ENCODE results near the gene PTPRN2. TPM values are rescaled to one million over a fixed set of nuclear protein-coding genes. Genes with fewer than 3 reads are reported as not detected.

The PTPRN2 gene
- total and polyA plus RNA-seq, 2 of the 13 experiments (the other 11 are each of a cell fraction or from before 2014, with no cell fraction given) = 2.5 to 24.2 TPM

GRCh38 chr7:158357106-158357897, 230.3 kb downstream of the PTPRN2 start:
- CTCF ChIA-PET (ENCODE audit: low intra/inter-chr PET ratio, low total read pairs) = no interaction called here
- in situ Hi-C loops (cut with HindIII; ENCODE audit: extremely low pct_ligation_motif_present, low pct_unique_long_range_greater_than_20kb) (loop anchor here (25.0 kb wide), 1 partner anchor 295 kb away; no protein-coding TSS in a partner anchor), intact Hi-C loops (cut with micrococcal nuclease; ENCODE audit: unreplicated experiment) (no loop called here)
- H4K20me1 ChIP-seq (ENCODE audit: insufficient read depth, low read length) = peaks cover 77% of the 10 kb centered on the region
- no peak overlapping the region for H3K4me3 ChIP-seq (replicated peaks in 1 of 3; ENCODE audit: insufficient read depth in 1 of 3, low read depth in 2 of 3, low read length in 3 of 3)
- H3K36me3 ChIP-seq (replicated peaks in 1 of 2; ENCODE audit: control insufficient read depth in 1 of 2, insufficient read depth in 2 of 2, low read length in 2 of 2) = no peaks in the 10 kb centered on the region
- no peak for DNase-seq (ENCODE audit: low spot score)
- BruUV-seq (replicated peaks) = no TSS peak
- H3K4me1 ChIP-seq (ENCODE audit: insufficient read depth, low read length) = no peaks in the 10 kb centered on the region
- no peak overlapping the region for H3K9ac ChIP-seq (ENCODE audit: insufficient read depth, low read depth, low read length)
- no peak overlapping the region for H3K4me2 ChIP-seq (ENCODE audit: low read depth, low read length)
- ATAC-seq = no peak; the same call in 2 of the 3 replicates
- H3K9me3 ChIP-seq (ENCODE audit: low read length) = no peaks in the 10 kb centered on the region; the same call in 1 of the 2 replicates
- WGBS (ENCODE audit: low lambda C conversion rate) = 88% methylated on average over 11 of the region's 30 CpGs
- no peak for FAIRE-seq
- H3K27ac ChIP-seq (ENCODE audit: extremely low read length, insufficient read depth, low read length) = no peak overlapping the region
- no peak overlapping the region for H2AFZ ChIP-seq (ENCODE audit: low read length)
- no peaks in the 10 kb centered on the region for H3K79me2 ChIP-seq (ENCODE audit: insufficient read depth, low read length)
- POLR2A ChIA-PET = no interaction called here
- no peaks in the 10 kb centered on the region; a peak in 1 of 5 replicates for H3K27me3 ChIP-seq (ENCODE audit: control insufficient read depth in 1 of 2, insufficient read depth in 2 of 2, low read length in 2 of 2)
- TF ChIP-seq ZFP62 (CRISPR knock-in tag; IDR thresholded peaks at IDR 0.05) = no peak
- no peak for TF ChIP-seq TEAD3 (CRISPR knock-in tag; optimal IDR thresholded peaks at IDR 0.05; ENCODE audit: borderline replicate concordance)
- no peak for TF ChIP-seq NFE2L1 (CRISPR knock-in tag; IDR thresholded peaks at IDR 0.05; ENCODE audit: borderline replicate concordance)
- TF ChIP-seq, protein P1, sequence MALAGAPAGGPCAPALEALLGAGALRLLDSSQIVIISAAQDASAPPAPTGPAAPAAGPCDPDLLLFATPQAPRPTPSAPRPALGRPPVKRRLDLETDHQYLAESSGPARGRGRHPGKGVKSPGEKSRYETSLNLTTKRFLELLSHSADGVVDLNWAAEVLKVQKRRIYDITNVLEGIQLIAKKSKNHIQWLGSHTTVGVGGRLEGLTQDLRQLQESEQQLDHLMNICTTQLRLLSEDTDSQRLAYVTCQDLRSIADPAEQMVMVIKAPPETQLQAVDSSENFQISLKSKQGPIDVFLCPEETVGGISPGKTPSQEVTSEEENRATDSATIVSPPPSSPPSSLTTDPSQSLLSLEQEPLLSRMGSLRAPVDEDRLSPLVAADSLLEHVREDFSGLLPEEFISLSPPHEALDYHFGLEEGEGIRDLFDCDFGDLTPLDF (CRISPR knock-in tag; IDR thresholded peaks at IDR 0.05) = no peak
- TF ChIP-seq ZBTB40 (IDR thresholded peaks at IDR 0.05) = no peak
- TF ChIP-seq ZBTB40 (CRISPR knock-in tag; IDR thresholded peaks at IDR 0.05) = no peak
- TF ChIP-seq BHLHE40 (IDR thresholded peaks at IDR 0.05; ENCODE audit: low read length) = no peak
- TF ChIP-seq AHR (CRISPR knock-in tag; IDR thresholded peaks at IDR 0.05) = no peak
- TF ChIP-seq, protein P2, sequence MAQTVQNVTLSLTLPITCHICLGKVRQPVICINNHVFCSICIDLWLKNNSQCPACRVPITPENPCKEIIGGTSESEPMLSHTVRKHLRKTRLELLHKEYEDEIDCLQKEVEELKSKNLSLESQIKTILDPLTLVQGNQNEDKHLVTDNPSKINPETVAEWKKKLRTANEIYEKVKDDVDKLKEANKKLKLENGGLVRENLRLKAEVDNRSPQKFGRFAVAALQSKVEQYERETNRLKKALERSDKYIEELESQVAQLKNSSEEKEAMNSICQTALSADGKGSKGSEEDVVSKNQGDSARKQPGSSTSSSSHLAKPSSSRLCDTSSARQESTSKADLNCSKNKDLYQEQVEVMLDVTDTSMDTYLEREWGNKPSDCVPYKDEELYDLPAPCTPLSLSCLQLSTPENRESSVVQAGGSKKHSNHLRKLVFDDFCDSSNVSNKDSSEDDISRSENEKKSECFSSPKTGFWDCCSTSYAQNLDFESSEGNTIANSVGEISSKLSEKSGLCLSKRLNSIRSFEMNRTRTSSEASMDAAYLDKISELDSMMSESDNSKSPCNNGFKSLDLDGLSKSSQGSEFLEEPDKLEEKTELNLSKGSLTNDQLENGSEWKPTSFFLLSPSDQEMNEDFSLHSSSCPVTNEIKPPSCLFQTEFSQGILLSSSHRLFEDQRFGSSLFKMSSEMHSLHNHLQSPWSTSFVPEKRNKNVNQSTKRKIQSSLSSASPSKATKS (CRISPR knock-in tag; IDR thresholded peaks at IDR 0.05) = no peak
- TF ChIP-seq, protein P3, sequence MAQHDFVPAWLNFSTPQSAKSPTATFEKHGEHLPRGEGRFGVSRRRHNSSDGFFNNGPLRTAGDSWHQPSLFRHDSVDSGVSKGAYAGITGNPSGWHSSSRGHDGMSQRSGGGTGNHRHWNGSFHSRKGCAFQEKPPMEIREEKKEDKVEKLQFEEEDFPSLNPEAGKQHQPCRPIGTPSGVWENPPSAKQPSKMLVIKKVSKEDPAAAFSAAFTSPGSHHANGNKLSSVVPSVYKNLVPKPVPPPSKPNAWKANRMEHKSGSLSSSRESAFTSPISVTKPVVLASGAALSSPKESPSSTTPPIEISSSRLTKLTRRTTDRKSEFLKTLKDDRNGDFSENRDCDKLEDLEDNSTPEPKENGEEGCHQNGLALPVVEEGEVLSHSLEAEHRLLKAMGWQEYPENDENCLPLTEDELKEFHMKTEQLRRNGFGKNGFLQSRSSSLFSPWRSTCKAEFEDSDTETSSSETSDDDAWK (CRISPR knock-in tag; IDR thresholded peaks at IDR 0.05) = no peak
